AG10803 (cell line): Measurements from ENCODE around the gene NEGR1.
A peak's percentile ranks its signal among the peaks of the same experiment; 100 is the strongest.

Source experiments
- DNase-seq: peaks from one replicate; pipeline ENCODE4 v3.0.0; 2010; ENCODE audit warnings: low read depth
- H3K4me3 ChIP-seq: 2 replicates; pipeline ENCODE4 v1.5.1; 2011; ENCODE audit warnings: mild to moderate bottlenecking, low read length, control low read depth
- CTCF ChIP-seq: conservative IDR thresholded peaks from 2 replicates; pipeline ENCODE4 v1.5.1; 2011; ENCODE audit warnings: mild to moderate bottlenecking, low read length, control low read depth, inconsistent platforms

The NEGR1 gene

GRCh38 chr1:71488555-71489252, 793.6 kb downstream of the NEGR1 start:
- TF ChIP-seq CTCF, result no peak
- no peak overlapping the region for H3K4me3 ChIP-seq
- DNase-seq, result no peak

GRCh38 chr1:71473331-71473730, 809.0 kb downstream of the NEGR1 start:
- H3K4me3 ChIP-seq, result no peak overlapping the region
- TF ChIP-seq CTCF, result no peak
- DNase-seq, result no peak

- TF ChIP-seq CTCF, result no peak
- no peak for DNase-seq
- no peak overlapping the region for H3K4me3 ChIP-seq
Measured at GRCh38 chr1:71465093-71465492, 817.2 kb downstream of the NEGR1 start.

- DNase-seq, result peak; percentile 29
- no peak for TF ChIP-seq CTCF
Measured at GRCh38 chr1:71464016-71464415, 818.3 kb downstream of the NEGR1 start.

GRCh38 chr1:71463144-71463543, 819.2 kb downstream of the NEGR1 start:
- H3K4me3 ChIP-seq, result no peak overlapping the region

More at GRCh38 chr1:71464016-71464415, 818.3 kb downstream of the NEGR1 start:
- H3K4me3 ChIP-seq, result no peak overlapping the region

GRCh38 chr1:71462247-71462646, 820.1 kb downstream of the NEGR1 start:
- no peak for TF ChIP-seq CTCF
- no peak overlapping the region for H3K4me3 ChIP-seq
- no peak for DNase-seq

More at GRCh38 chr1:71463144-71463543, 819.2 kb downstream of the NEGR1 start:
- TF ChIP-seq CTCF, result no peak
- DNase-seq, result peak; percentile 61

- no peak for TF ChIP-seq CTCF
- no peak overlapping the region for H3K4me3 ChIP-seq
- no peak for DNase-seq
Measured at GRCh38 chr1:71461416-71461815, 820.9 kb downstream of the NEGR1 start.
